ENCODE results near the gene NTHL1.

NTHL1 gene

GRCh38 chr16:2054543-2055245 lies 7.1 kb upstream of the NTHL1 start:
- Histone ChIP-seq H3K27me3 (replicated peaks) (no peaks in the 10 kb centered on the region), H3K4me3 (ENCODE audit: low read depth, low read length) (no peak overlapping the region), H3K36me3 (replicated peaks) (peaks cover 57% of the 10 kb centered on the region), H3K27ac (no peak overlapping the region)
- in situ Hi-C loops (cut with HindIII; ENCODE audit: low pct_ligation_motif_present, low sequenced_read_pairs): no loop called here
- TF ChIP-seq CTCF (IDR thresholded peaks at IDR 0.05; ENCODE audit: low read depth, low read length, missing control alignments): no peak
- DNase-seq: no peak

GRCh38 chr16:2053897-2054296 lies 6.3 kb upstream of the NTHL1 start:
- no peak for TF ChIP-seq CTCF (IDR thresholded peaks at IDR 0.05; ENCODE audit: low read depth, low read length, missing control alignments)
- Histone ChIP-seq H3K4me3 (ENCODE audit: low read depth, low read length) (no peak overlapping the region), H3K27ac (no peak overlapping the region), H3K36me3 (replicated peaks) (peaks cover 56% of the 10 kb centered on the region), H3K27me3 (replicated peaks) (no peaks in the 10 kb centered on the region)
- in situ Hi-C loops (cut with HindIII; ENCODE audit: low pct_ligation_motif_present, low sequenced_read_pairs): no loop called here
- DNase-seq: no peak

GRCh38 chr16:2053211-2053610 lies 5.6 kb upstream of the NTHL1 start:
- Histone ChIP-seq H3K36me3 (replicated peaks) (peaks cover 51% of the 10 kb centered on the region), H3K27me3 (replicated peaks) (no peaks in the 10 kb centered on the region), H3K4me3 (ENCODE audit: low read depth, low read length) (no peak overlapping the region), H3K27ac (no peak overlapping the region)
- DNase-seq: no peak
- TF ChIP-seq CTCF (IDR thresholded peaks at IDR 0.05; ENCODE audit: low read depth, low read length, missing control alignments): no peak
- in situ Hi-C loops (cut with HindIII; ENCODE audit: low pct_ligation_motif_present, low sequenced_read_pairs): no loop called here

- H3K4me3 ChIP-seq (ENCODE audit: low read depth, low read length): peak overlapping the region; percentile 83
- DNase-seq: no peak
- in situ Hi-C loops (cut with HindIII; ENCODE audit: low pct_ligation_motif_present, low sequenced_read_pairs): no loop called here
Measured at GRCh38 chr16:2048116-2048543, 496 bp upstream of the NTHL1 start.

GRCh38 chr16:2046893-2047329 lies 723 bp downstream of the NTHL1 start:
- no peak overlapping the region for H3K27ac ChIP-seq
- in situ Hi-C loops (cut with HindIII; ENCODE audit: low pct_ligation_motif_present, low sequenced_read_pairs): no loop called here
- H3K27me3 ChIP-seq (replicated peaks): no peaks in the 10 kb centered on the region
- H3K36me3 ChIP-seq (replicated peaks): peaks cover 9% of the 10 kb centered on the region
- no peak for TF ChIP-seq CTCF (IDR thresholded peaks at IDR 0.05; ENCODE audit: low read depth, low read length, missing control alignments)
- peak overlapping the region; percentile 83 for H3K4me3 ChIP-seq (ENCODE audit: low read depth, low read length)
- DNase-seq: no peak

More at GRCh38 chr16:2048116-2048543, 496 bp upstream of the NTHL1 start:
- no peaks in the 10 kb centered on the region for H3K27me3 ChIP-seq (replicated peaks)
- H3K27ac ChIP-seq: no peak overlapping the region
- peaks cover 19% of the 10 kb centered on the region for H3K36me3 ChIP-seq (replicated peaks)
- TF ChIP-seq CTCF (IDR thresholded peaks at IDR 0.05; ENCODE audit: low read depth, low read length, missing control alignments): no peak

Data from brain microvascular endothelial cell (primary cell).